H1 (cell line): ENCODE data around the gene PCDHGB3.

Experiments
- BRCA1 ChIP-seq: IDR thresholded peaks from 2 replicates; pipeline ENCODE4 v1.6.1; 2012; ENCODE audit warnings: low read depth, low read length, improper control_type of control experiment
- CTCF ChIP-seq, 3 experiments: IDR thresholded peaks; 1 replicate in 2 of 3; 2 replicates in 1 of 3; pipeline versions ENCODE4 v1.5.1 to v1.6.1; 2011; ENCODE audit warnings: low read length in 3 of 3, mild to moderate bottlenecking in 3 of 3, inconsistent platforms in 2 of 3, low read depth in 1 of 3, moderate library complexity in 1 of 3; ENCODE audit not compliant: insufficient read depth in 1 of 3; ENCODE audit errors: control extremely low read depth in 1 of 3
- EP300 ChIP-seq, 2 experiments: IDR thresholded peaks; 1 replicate in 1 of 2; 2 replicates in 1 of 2; pipeline ENCODE4 v1.6.1; 2011 to 2012; ENCODE audit warnings: low read depth in 2 of 2, low read length in 2 of 2, mild to moderate bottlenecking in 2 of 2, borderline replicate concordance in 1 of 2, inconsistent platforms in 1 of 2, moderate library complexity in 1 of 2
- EZH2 ChIP-seq: fragments of 200-600 bp; sonication (generic); IDR thresholded peaks from 2 replicates; pipeline ENCODE4 v1.7.1; 2012; ENCODE audit warnings: low read depth, mild to moderate bottlenecking, moderate library complexity, low read length, inconsistent platforms; ENCODE audit not compliant: severe bottlenecking
- HDAC6 ChIP-seq: IDR thresholded peaks from one replicate; pipeline ENCODE4 v1.7.1; 2012; ENCODE audit warnings: low read depth, mild to moderate bottlenecking, inconsistent platforms, low read length, moderate library complexity
- POLR2A ChIP-seq, 2 experiments: IDR thresholded peaks; 1 replicate in 1 of 2; 2 replicates in 1 of 2; pipeline ENCODE4 v1.6.1; 2011; ENCODE audit warnings: low read depth in 2 of 2, low read length in 2 of 2, mild to moderate bottlenecking in 2 of 2; ENCODE audit errors: control extremely low read depth in 1 of 2
- POLR2AphosphoS5 ChIP-seq: IDR thresholded peaks from 2 replicates; pipeline ENCODE4 v1.6.1; 2011; ENCODE audit warnings: low read depth, low read length
- RAD21 ChIP-seq, 2 experiments: IDR thresholded peaks in 1 of 2; conservative IDR thresholded peaks in 1 of 2; 2 replicates each; pipeline ENCODE4 v1.6.1; 2011; ENCODE audit warnings: low read depth in 2 of 2, low read length in 2 of 2, improper control_type of control experiment in 1 of 2, inconsistent platforms in 1 of 2, mild to moderate bottlenecking in 1 of 2, moderate library complexity in 1 of 2

- TF ChIP-seq HDAC6 (no peak), POLR2AphosphoS5 (no peak), EP300 (IDR thresholded peaks at IDR 0.05; ENCODE audit: borderline replicate concordance in 1 of 2, low read depth in 2 of 2, low read length in 2 of 2) (no peak), BRCA1 (no peak), RAD21 (IDR thresholded peaks at IDR 0.05 in 1 of 2, conservative IDR thresholded peaks at IDR 0.05 in 1 of 2; ENCODE audit: low read depth in 2 of 2, low read length in 2 of 2) (no peak), POLR2A (IDR thresholded peaks at IDR 0.05; ENCODE audit: control extremely low read depth in 1 of 2, low read depth in 2 of 2, low read length in 2 of 2) (no peak), CTCF (IDR thresholded peaks at IDR 0.05; ENCODE audit: control extremely low read depth in 1 of 3, insufficient read depth in 1 of 3, low read depth in 1 of 3, low read length in 3 of 3) (no peak), EZH2 (no peak)
Measured at GRCh38 chr5:141393267-141393666, 23.2 kb downstream of the PCDHGB3 start.
